ENCODE data around the gene CLEC10A. TPM values are rescaled to one million over a fixed set of nuclear protein-coding genes. Genes with fewer than 3 reads are reported as not detected.
"Not testable (repeated sequence)": the region's sequence is repeated elsewhere in the genome, so short reads cannot be mapped to it uniquely, and the experiment has no call there.

Gene CLEC10A
- total and polyA plus RNA-seq, 2 experiments from 2014 or later = not detected

- Histone ChIP-seq H3K9ac (no peak overlapping the region), H3K9me2 (ENCODE audit: insufficient read depth) (no peaks in the 10 kb centered on the region), H3K4me2 (ENCODE audit: unreplicated experiment) (no peak overlapping the region), H3F3A (ENCODE audit: insufficient read depth) (no peaks in the 10 kb centered on the region; the same call in 1 of the 2 replicates), H3K79me2 (ENCODE audit: insufficient read depth) (no peaks in the 10 kb centered on the region), H2AFZ (no peak overlapping the region), H3K4me1 (ENCODE audit: insufficient read depth) (peaks cover 6% of the 10 kb centered on the region), H3K9me3 (ENCODE audit: low read depth) (no peaks in the 10 kb centered on the region), H4K20me1 (ENCODE audit: insufficient read depth) (no peaks in the 10 kb centered on the region), H3K27me3 (replicated peaks; ENCODE audit: insufficient read depth) (0 out of 2 replicates have a peak, but pooled peaks cover 10% of the 10 kb centered on the region), H3K4me3 (no peak overlapping the region), H3K36me3 (ENCODE audit: low read depth) (no peaks in the 10 kb centered on the region), H3K27ac (no peak overlapping the region)
- peak; percentile 33 for DNase-seq
- in situ Hi-C loops (cut with MboI) = no loop called here
- TF ChIP-seq EZH2 (IDR thresholded peaks at IDR 0.05; ENCODE audit: insufficient read depth, poor library complexity, severe bottlenecking) (no peak), EZH2phosphoT487 (IDR thresholded peaks at IDR 0.05; ENCODE audit: insufficient read depth, low read depth) (no peak)
- WGBS, 2 experiments (ENCODE audit: low coverage in 1 of 2, low lambda C conversion rate in 2 of 2, missing lambda C conversion rate in 2 of 2) = 17 to 21% methylated on average over 6 of the region's 6 CpGs
These were observed 16.4 kb downstream of the CLEC10A start for GRCh38 chr17:7063518-7064094.

GRCh38 chr17:7060165-7060891, 19.7 kb downstream of the CLEC10A start:
- no peaks in the 10 kb centered on the region for H3K9me3 ChIP-seq (ENCODE audit: low read depth)

GRCh38 chr17:7058831-7059447, 21.1 kb downstream of the CLEC10A start:
- peaks cover 6% of the 10 kb centered on the region for H3K4me1 ChIP-seq (ENCODE audit: insufficient read depth)

More at GRCh38 chr17:7060165-7060891, 19.7 kb downstream of the CLEC10A start:
- 0 out of 2 replicates have a peak, but pooled peaks cover 4% of the 10 kb centered on the region for H3K27me3 ChIP-seq (replicated peaks; ENCODE audit: insufficient read depth)
- in situ Hi-C loops (cut with MboI) = no loop called here
- H4K20me1 ChIP-seq (ENCODE audit: insufficient read depth) = no peaks in the 10 kb centered on the region
- no peaks in the 10 kb centered on the region for H3K36me3 ChIP-seq (ENCODE audit: low read depth)
- no peak overlapping the region for H3K9ac ChIP-seq
- no peak overlapping the region for H2AFZ ChIP-seq
- no peaks in the 10 kb centered on the region for H3K9me2 ChIP-seq (ENCODE audit: insufficient read depth)
- TF ChIP-seq EZH2phosphoT487 (IDR thresholded peaks at IDR 0.05; ENCODE audit: insufficient read depth, low read depth) (no peak), EZH2 (IDR thresholded peaks at IDR 0.05; ENCODE audit: insufficient read depth, poor library complexity, severe bottlenecking) (no peak)
- DNase-seq = peak; percentile 77
- H3K79me2 ChIP-seq (ENCODE audit: insufficient read depth) = no peaks in the 10 kb centered on the region
- H3K4me3 ChIP-seq = no peak overlapping the region
- H3K4me1 ChIP-seq (ENCODE audit: insufficient read depth) = peaks cover 6% of the 10 kb centered on the region
- WGBS, 2 experiments (ENCODE audit: low coverage in 1 of 2, low lambda C conversion rate in 2 of 2, missing lambda C conversion rate in 2 of 2) = 17 to 18% methylated on average over 6 of the region's 6 CpGs
- H3K4me2 ChIP-seq (ENCODE audit: unreplicated experiment) = no peak overlapping the region
- H3F3A ChIP-seq (ENCODE audit: insufficient read depth) = no peaks in the 10 kb centered on the region; the same call in 1 of the 2 replicates
- H3K27ac ChIP-seq = no peak overlapping the region

GRCh38 chr17:7056386-7056785, 23.7 kb downstream of the CLEC10A start:
- 63 to 77% methylated on average over 4 of the region's 4 CpGs for WGBS, 2 experiments (ENCODE audit: low coverage in 1 of 2, low lambda C conversion rate in 2 of 2, missing lambda C conversion rate in 2 of 2)
- H3K79me2 ChIP-seq (ENCODE audit: insufficient read depth) = no peaks in the 10 kb centered on the region
- H3K4me2 ChIP-seq (ENCODE audit: unreplicated experiment) = no peak overlapping the region
- H4K20me1 ChIP-seq (ENCODE audit: insufficient read depth) = no peaks in the 10 kb centered on the region
- H3K36me3 ChIP-seq (ENCODE audit: low read depth) = no peaks in the 10 kb centered on the region
- in situ Hi-C loops (cut with MboI) = no loop called here
- H2AFZ ChIP-seq = no peak overlapping the region
- no peaks in the 10 kb centered on the region; the same call in 1 of the 2 replicates for H3F3A ChIP-seq (ENCODE audit: insufficient read depth)
- no peak overlapping the region for H3K4me3 ChIP-seq
- no peaks in the 10 kb centered on the region for H3K9me2 ChIP-seq (ENCODE audit: insufficient read depth)
- H3K27me3 ChIP-seq (replicated peaks; ENCODE audit: insufficient read depth) = no peaks in the 10 kb centered on the region
- no peak overlapping the region for H3K27ac ChIP-seq
- H3K4me1 ChIP-seq (ENCODE audit: insufficient read depth) = peaks cover 6% of the 10 kb centered on the region
- H3K9ac ChIP-seq = no peak overlapping the region
- peak; percentile 45 for DNase-seq
- no peaks in the 10 kb centered on the region for H3K9me3 ChIP-seq (ENCODE audit: low read depth)
- TF ChIP-seq EZH2 (IDR thresholded peaks at IDR 0.05; ENCODE audit: insufficient read depth, poor library complexity, severe bottlenecking) (no peak), EZH2phosphoT487 (IDR thresholded peaks at IDR 0.05; ENCODE audit: insufficient read depth, low read depth) (no peak)

More at GRCh38 chr17:7058831-7059447, 21.1 kb downstream of the CLEC10A start:
- Histone ChIP-seq H3K9ac (no peak overlapping the region), H4K20me1 (ENCODE audit: insufficient read depth) (no peaks in the 10 kb centered on the region), H3K4me3 (no peak overlapping the region), H3K9me2 (ENCODE audit: insufficient read depth) (no peaks in the 10 kb centered on the region), H3K27me3 (replicated peaks; ENCODE audit: insufficient read depth) (0 out of 2 replicates have a peak, but pooled peaks cover 4% of the 10 kb centered on the region), H3K79me2 (ENCODE audit: insufficient read depth) (no peaks in the 10 kb centered on the region), H3K4me2 (ENCODE audit: unreplicated experiment) (no peak overlapping the region), H3K9me3 (ENCODE audit: low read depth) (no peaks in the 10 kb centered on the region), H3K36me3 (ENCODE audit: low read depth) (no peaks in the 10 kb centered on the region), H3K27ac (no peak overlapping the region), H3F3A (ENCODE audit: insufficient read depth) (no peaks in the 10 kb centered on the region; the same call in 1 of the 2 replicates), H2AFZ (no peak overlapping the region)
- in situ Hi-C loops (cut with MboI) = no loop called here
- DNase-seq = peak; percentile 34
- TF ChIP-seq EZH2phosphoT487 (IDR thresholded peaks at IDR 0.05; ENCODE audit: insufficient read depth, low read depth) (no peak), EZH2 (IDR thresholded peaks at IDR 0.05; ENCODE audit: insufficient read depth, poor library complexity, severe bottlenecking) (no peak)
- WGBS, 2 experiments (ENCODE audit: low coverage in 1 of 2, low lambda C conversion rate in 2 of 2, missing lambda C conversion rate in 2 of 2) = 57 to 58% methylated on average over 7 of the region's 7 CpGs

GRCh38 chr17:7050583-7050982, 29.5 kb downstream of the CLEC10A start:
- not testable (repeated sequence) for H2AFZ ChIP-seq; H3F3A ChIP-seq (ENCODE audit: insufficient read depth)
- 60 to 64% methylated on average over 9 of the region's 9 CpGs for WGBS, 2 experiments (ENCODE audit: low coverage in 1 of 2, low lambda C conversion rate in 2 of 2, missing lambda C conversion rate in 2 of 2)

More at GRCh38 chr17:7050583-7050982, 29.5 kb downstream of the CLEC10A start:
- H3K9me2 ChIP-seq (ENCODE audit: insufficient read depth); H3K9me3 ChIP-seq (ENCODE audit: low read depth); DNase-seq; H3K79me2 ChIP-seq (ENCODE audit: insufficient read depth); H3K4me3 ChIP-seq; H4K20me1 ChIP-seq (ENCODE audit: insufficient read depth); H3K27ac ChIP-seq; H3K9ac ChIP-seq; H3K36me3 ChIP-seq (ENCODE audit: low read depth); H3K27me3 ChIP-seq (replicated peaks; ENCODE audit: insufficient read depth); H3K4me1 ChIP-seq (ENCODE audit: insufficient read depth); H3K4me2 ChIP-seq (ENCODE audit: unreplicated experiment): not testable (repeated sequence)
- in situ Hi-C loops (cut with MboI) = loop anchor here (5.0 kb wide), 1 partner anchor 87 kb away; no protein-coding TSS in a partner anchor

All from GM23248 (cell line).